GM19035 (cell line): ENCODE data around the gene TDG.

Source experiments
- ATAC-seq: cut with Tn5 transposase; IDR thresholded peaks from one replicate; pipeline ENCODE4 v1.9.1; 2021; ENCODE audit not compliant: unreplicated experiment

The TDG gene

GRCh38 chr12:103965590-103966504 is at the start of gene TDG:
TDG (plus strand) TSS chr12:103965872; CDS start chr12:103966038, 166 bp downstream.
- peak; percentile 95 for ATAC-seq

- no peak for ATAC-seq
Measured at GRCh38 chr12:103917873-103918272, 47.8 kb upstream of the TDG start.

- ATAC-seq, result peak; percentile 32
Measured at GRCh38 chr12:103924761-103925641, 40.7 kb upstream of the TDG start.

- peak; percentile 25 for ATAC-seq
Measured at GRCh38 chr12:103928682-103929045, 37.0 kb upstream of the TDG start.

GRCh38 chr12:103929046-103929783 is 36.5 kb upstream of the TDG start:
- ATAC-seq, result peak; percentile 21

GRCh38 chr12:103929784-103930033 is 36.0 kb upstream of the TDG start:
- ATAC-seq, result no peak

- ATAC-seq, result peak; percentile 65
Measured at GRCh38 chr12:103930034-103930786, 35.5 kb upstream of the TDG start, which contains the start of gene HSP90B1. HSP90B1 (plus strand) TSS chr12:103930410; CDS start chr12:103930516, 106 bp downstream.

GRCh38 chr12:103930787-103931735 is 34.6 kb upstream of the TDG start:
- no peak for ATAC-seq

- no peak for ATAC-seq
Measured at GRCh38 chr12:103933237-103933636, 32.4 kb upstream of the TDG start.

GRCh38 chr12:103936679-103937078 is 29.0 kb upstream of the TDG start:
- ATAC-seq, result no peak

GRCh38 chr12:103944964-103945363 is 20.7 kb upstream of the TDG start:
- ATAC-seq, result no peak

- ATAC-seq, result no peak
Measured at GRCh38 chr12:103947871-103948555, 17.7 kb upstream of the TDG start.

GRCh38 chr12:103948746-103949406 is 16.8 kb upstream of the TDG start:
- ATAC-seq, result no peak

GRCh38 chr12:103952497-103952896 is 13.2 kb upstream of the TDG start:
- no peak for ATAC-seq

GRCh38 chr12:103955811-103956508 is 9.7 kb upstream of the TDG start:
- no peak for ATAC-seq

- ATAC-seq, result peak; percentile 30
Measured at GRCh38 chr12:103956509-103957027, 9.1 kb upstream of the TDG start.

- ATAC-seq, result no peak
Measured at GRCh38 chr12:103957865-103958388, 7.7 kb upstream of the TDG start.
